ENCODE results near the gene METTL9.

DNA sequence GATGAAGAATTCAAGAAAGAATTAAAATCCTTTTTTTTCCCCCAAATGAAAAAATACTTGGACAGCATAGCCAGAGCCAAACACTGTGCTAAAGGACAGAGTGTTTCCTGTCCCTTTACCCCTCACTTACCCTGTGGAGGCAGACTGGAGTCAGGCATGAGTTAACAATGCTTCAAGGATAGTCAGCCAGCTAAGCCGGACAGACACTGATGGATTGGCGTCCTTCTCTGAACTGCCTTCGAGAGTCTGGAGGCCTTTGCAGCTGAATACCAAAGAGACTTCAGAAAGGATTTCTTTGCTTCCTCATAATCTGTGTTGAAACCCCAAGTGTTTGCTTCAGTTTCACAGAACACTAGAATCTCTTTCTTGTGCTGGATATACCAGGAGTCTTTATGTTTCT lies 4.6 kb downstream of the METTL9 start:
- TF ChIP-seq POLR2A (IDR thresholded peaks at IDR 0.05) = no peak
- TF ChIP-seq, protein P1, sequence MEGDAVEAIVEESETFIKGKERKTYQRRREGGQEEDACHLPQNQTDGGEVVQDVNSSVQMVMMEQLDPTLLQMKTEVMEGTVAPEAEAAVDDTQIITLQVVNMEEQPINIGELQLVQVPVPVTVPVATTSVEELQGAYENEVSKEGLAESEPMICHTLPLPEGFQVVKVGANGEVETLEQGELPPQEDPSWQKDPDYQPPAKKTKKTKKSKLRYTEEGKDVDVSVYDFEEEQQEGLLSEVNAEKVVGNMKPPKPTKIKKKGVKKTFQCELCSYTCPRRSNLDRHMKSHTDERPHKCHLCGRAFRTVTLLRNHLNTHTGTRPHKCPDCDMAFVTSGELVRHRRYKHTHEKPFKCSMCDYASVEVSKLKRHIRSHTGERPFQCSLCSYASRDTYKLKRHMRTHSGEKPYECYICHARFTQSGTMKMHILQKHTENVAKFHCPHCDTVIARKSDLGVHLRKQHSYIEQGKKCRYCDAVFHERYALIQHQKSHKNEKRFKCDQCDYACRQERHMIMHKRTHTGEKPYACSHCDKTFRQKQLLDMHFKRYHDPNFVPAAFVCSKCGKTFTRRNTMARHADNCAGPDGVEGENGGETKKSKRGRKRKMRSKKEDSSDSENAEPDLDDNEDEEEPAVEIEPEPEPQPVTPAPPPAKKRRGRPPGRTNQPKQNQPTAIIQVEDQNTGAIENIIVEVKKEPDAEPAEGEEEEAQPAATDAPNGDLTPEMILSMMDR (IDR thresholded peaks at IDR 0.05) = no peak
